GM19438 (cell line): ENCODE data around the gene TRAF3.
"Not testable (repeated sequence)": the region's sequence is repeated elsewhere in the genome, so short reads cannot be mapped to it uniquely, and the experiment has no call there.

Experiments used
- ATAC-seq: cut with Tn5 transposase; IDR thresholded peaks from one replicate; pipeline ENCODE4 v1.9.1; 2021; ENCODE audit warnings: low read depth; ENCODE audit not compliant: unreplicated experiment

The TRAF3 gene

DNA sequence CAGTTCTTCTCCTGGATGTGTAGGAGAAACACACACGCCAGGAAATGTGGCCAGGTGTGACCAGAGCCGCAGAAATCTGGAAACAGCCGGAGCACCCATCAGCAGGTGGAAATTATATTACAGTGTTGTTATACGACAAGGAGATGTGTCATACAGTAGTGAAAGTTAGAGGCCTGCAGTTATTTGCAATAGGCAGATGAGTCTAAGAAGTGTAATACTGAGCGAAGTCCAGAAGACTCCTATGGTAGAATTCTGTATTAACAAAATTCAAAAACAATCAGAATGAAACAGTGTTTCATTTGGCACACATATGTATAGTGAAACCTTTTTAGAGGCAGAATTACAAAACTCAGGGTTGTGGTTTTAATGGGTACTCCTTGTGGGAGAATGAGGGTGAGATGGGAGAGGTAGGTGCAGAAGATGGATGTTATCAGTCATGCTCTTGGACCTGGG, 105.9 kb downstream of the TRAF3 start:
- ATAC-seq: no peak

- no peak for ATAC-seq
Measured at GRCh38 chr14:102883554-102883953, 106.3 kb downstream of the TRAF3 start.

DNA sequence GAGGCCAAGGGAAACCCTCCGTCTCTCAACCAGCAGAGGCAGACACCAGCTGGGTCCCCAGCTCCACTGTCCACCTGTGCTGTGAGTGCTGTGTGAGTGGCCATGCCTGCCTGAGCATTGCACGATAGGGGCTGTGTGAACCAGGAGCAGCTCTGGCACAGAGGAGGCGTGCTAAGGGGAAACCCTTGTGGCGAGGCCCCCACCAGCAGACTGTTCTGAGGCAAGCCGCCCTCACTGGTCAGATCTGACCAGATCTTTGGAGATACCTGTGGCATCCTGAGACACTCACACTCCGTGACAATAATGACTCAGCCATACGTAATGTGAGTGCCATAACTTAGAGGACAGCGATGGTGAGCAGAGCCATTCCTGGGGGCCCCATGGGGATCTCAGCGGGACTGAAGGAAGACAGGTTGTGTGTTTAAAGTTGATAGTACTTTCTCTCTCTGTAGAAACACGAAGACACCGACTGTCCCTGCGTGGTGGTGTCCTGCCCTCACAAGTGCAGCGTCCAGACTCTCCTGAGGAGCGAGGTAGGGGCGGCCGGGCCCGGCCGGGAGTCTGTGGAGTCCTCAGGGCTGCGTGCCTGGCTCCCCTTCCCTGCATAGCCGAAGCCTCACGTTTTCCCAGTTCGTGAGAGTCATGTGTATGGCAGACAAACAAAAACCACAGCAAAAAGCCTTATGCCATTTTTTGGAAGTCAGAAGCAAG, 108.6 kb downstream of the TRAF3 start:
- ATAC-seq: no peak

DNA sequence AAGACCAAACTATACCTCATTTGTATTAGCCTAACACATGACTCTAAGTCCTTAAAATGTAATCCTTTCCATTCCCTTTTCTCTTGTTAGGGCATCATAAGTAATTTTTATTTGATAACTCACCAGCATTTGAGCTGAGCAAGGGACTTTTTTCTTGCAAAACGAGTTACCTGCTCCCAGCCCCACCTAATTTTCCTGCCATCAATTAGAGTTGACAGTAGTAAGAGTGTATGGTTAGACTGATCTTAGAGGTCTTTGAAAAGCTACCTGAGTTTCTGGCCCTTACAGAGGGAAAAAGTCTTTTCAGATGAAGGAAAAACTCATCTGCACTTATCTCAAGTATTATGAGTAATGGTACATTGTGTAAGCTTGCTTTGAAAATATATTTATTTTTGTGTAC, 111.5 kb downstream of the TRAF3 start:
- no peak for ATAC-seq

GRCh38 chr14:102889615-102890014, 112.4 kb downstream of the TRAF3 start:
- no peak for ATAC-seq

DNA sequence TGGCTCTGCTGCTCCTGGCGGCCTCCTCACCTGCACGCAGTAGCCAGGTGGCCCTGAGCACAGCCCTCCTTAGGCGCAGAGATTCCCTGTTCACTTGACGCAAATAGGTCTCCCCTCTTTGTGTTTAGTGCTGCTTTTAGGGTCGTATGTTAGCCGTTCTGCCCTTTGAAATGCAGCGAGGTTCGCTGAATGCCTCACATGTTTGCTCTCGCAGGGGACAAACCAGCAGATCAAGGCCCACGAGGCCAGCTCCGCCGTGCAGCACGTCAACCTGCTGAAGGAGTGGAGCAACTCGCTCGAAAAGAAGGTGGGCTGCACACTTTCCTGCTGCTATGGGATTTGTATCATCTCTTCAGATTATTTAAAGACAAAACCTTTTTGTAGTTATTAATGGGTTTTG, 113.9 kb downstream of the TRAF3 start:
- ATAC-seq: no peak

GRCh38 chr14:102891556-102891955, 114.3 kb downstream of the TRAF3 start:
- no peak for ATAC-seq

DNA sequence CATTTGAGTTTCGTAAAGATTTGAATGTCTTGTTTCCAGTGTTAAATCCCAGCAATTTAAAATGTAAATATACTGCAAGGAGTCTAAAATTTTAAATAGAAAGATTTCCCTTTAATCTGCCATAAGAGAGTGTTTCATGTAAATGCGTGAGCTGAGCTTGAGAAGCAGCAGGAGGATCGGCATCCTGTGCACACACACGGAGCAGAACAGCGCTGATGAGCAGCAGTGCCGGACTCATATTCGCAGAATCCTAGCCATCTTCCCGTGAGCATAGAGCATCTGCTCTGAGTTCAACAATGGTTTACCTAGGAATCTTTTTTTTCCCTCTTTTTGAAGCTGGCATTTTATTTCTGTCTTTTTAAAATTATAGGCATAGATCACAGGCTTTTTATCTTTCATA, 115.4 kb downstream of the TRAF3 start:
- ATAC-seq: no peak

DNA sequence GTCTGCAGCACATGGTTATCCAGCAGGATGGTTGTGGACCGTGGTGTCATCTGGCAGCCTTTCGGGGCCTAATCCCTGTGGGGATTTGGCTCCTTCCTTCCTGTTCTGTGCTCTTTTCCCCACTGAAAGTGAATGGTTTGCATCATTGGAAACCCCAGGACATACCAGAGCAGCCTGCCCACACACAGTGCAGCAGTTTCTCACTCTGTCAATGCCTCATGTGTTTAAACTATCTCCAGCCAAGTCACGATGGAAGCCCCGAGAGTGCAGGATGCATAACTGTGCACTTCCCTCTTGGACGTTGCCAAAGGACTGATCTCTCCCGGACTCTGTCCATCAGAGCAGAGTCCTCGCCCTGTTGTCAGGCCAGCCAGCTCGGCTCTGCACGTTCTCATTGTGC, 116.2 kb downstream of the TRAF3 start:
- no peak for ATAC-seq

DNA sequence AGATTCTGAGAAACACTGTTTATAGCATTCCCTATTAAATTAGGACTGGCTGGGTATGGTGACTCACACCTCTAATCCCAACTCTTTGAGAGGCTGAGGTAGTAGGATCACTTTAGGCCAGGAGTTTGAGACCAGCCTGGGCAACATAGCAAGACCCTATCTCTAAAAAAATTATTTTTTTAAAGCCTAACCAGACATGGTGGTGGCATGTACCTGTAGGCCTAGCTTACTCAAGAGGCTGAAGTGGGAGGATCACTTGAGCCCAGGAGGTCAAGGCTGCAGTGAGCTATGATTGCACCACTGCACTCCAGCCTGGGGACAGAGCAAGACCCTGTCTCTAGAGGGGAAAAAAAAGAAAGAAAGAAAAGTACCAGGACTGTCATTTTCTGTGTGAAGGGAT, 119.5 kb downstream of the TRAF3 start:
- not testable (repeated sequence) for ATAC-seq

DNA sequence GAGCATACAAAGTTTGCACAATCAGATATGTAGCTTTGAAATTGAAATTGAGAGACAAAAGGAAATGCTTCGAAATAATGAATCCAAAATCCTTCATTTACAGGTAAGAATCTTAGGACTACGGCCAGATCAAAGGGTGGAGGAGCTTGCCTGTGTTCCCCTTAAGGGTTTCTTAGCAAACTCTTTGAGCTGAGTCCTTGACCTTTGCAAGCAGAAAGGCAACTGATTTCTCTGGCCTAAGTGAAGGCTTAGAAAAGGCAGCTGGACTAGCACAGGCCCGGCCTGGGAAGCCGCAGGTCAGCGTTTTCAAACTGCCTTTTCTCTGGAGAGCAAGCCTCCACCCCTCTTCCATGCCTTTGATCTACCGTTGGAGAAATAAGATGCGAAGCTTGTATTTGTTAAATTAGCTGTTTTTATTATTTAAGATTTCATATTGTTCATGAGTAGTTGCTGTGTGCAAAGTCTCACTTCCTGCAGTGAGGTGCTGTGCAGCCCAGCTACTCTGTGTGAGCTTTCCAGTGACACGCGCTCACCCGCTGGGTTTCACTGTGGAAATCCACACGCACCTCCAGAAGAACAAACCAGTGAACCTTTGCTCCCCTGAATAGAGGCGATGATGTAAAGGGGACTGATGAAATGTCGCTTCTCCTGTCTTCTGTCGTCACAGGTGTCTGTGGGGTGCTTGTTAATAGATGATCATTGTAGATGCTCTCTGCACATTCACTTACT, 120.2 kb downstream of the TRAF3 start:
- ATAC-seq: no peak

DNA sequence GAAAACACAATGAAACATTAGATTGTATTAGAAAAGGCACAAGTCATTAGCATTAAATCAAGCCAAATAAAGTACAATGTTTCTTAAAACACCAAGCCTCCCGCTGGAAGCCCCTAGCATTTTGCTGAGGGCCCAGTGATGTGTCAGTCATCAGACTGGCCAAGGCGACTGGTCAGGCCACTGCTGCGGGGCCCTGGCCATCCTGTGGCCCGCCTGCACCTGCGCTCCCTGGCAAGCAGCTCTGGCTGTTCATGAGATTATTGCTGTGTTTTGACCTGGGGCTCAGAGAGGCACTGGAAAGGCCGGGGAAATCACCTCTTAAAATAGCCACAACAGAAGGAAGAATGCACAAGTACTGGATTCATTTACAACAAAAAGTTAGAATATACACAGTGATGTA, 121.0 kb downstream of the TRAF3 start:
- no peak for ATAC-seq

DNA sequence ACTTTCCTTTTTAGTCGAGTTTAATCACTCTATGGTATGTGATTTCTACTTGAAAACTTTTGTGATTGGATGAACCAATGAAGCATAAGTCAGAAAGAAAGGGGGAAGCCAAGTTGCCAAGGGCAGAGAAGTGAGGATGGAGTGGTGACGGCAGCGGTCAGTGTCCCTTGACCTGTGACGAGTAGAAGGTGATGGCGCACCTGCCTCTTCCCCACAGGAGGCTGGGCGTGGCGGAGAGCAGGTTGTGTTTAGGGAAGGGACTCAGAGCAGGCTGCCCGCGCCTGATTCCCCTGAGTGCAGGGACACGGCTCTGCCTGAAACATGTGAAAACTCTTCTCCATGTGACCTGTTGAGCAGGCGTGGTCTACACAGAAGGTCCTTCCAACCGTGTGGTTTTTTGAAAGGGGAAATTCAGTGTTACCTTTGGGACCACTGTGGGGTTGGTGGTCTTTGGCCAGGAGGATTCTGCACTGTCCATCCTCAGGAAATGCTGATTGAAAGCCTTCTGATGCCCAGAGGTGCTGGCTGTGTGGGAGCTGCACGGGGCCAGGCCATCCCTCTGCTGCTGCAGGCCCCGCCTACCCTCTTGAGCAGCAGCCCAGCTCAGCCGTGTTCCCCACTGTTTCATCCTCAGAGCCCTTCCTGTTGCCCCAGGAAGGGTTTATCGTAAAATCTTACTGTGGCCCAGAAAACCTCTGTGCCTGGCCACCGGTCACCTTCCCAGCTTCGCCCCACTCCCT, 121.7 kb downstream of the TRAF3 start:
- no peak for ATAC-seq

DNA sequence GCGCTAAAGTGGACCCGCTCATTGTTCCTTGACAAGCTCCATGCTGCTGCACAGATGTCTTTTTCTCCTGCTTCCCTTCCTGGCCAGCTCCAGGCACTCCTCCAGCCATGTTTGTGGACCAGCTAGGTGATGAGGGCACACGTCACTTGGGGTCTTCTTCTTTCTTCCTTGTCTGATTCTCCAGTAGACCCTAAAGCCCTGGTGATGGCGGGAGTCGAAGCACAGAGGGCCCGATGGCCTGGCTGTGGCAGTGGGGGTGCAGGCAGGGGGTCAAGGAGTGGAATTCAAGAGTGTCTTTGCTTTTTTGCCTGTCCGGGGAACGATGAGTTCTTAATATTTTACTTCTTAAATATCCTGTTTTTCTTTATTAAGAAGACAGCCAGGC, 122.3 kb downstream of the TRAF3 start:
- ATAC-seq: no peak

- peak; percentile 59 for ATAC-seq
Measured at GRCh38 chr14:102900631-102901571, 123.7 kb downstream of the TRAF3 start.

DNA sequence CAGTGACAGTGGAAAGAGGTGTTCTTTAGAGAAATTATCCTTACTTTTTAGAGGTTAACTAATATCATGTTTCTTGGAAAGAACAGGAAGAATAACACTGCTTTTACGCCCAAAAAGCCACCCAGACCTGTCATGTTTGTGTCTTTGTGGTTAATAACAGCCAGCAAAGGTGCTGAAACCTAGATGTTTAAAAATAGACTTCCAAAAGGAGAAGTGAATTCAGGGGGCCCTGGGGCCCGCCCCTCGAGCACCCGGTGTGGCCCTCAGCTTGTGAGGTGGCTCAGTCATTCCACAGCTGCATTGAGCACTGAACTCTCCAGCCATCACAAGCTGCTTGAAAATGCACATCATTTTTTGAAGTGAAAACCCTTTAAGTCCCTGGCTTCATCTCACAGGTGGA, 124.4 kb downstream of the TRAF3 start:
- peak; percentile 68 for ATAC-seq

- peak; percentile 23 for ATAC-seq
Measured at GRCh38 chr14:102902086-102902485, 124.8 kb downstream of the TRAF3 start.

DNA sequence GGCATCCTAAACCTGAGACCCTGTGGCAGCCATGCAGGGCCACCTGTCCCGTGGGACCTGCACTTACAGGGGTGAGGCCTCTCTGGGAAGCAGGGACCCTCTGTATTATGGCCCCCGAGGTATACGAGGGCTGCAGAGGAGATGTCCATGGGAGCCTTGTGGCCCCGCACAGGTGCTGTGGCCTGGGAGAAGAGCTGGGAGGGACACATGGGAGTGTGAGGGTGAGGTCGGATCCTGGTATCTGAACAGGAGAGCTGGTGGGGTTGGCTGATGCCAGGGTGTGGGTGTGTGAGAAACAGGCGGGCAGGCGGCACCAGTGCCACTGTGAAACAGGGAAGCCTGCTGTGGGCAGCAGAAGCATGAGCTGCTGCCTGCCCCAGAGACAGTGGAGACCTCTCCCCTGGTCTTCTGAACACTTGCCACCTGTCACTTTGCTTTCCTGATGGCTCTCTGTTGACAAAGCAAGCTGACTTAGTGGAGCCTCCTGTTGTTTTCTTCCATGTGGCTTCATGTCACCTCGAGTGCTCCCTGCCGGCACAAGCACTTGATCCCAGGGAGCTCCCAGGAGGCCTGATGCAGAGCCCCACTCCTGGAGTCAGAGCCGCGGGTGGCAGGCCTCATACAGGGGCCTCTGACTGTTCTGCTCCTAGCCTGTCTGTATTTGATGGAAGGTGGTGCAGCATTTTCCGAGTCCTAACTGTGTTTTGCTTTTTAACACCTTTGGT, 125.4 kb downstream of the TRAF3 start:
- no peak for ATAC-seq

GRCh38 chr14:102903248-102903888, 126.1 kb downstream of the TRAF3 start:
- ATAC-seq: no peak
